Measurements from ENCODE around the gene SPATA33.

The SPATA33 gene

DNA sequence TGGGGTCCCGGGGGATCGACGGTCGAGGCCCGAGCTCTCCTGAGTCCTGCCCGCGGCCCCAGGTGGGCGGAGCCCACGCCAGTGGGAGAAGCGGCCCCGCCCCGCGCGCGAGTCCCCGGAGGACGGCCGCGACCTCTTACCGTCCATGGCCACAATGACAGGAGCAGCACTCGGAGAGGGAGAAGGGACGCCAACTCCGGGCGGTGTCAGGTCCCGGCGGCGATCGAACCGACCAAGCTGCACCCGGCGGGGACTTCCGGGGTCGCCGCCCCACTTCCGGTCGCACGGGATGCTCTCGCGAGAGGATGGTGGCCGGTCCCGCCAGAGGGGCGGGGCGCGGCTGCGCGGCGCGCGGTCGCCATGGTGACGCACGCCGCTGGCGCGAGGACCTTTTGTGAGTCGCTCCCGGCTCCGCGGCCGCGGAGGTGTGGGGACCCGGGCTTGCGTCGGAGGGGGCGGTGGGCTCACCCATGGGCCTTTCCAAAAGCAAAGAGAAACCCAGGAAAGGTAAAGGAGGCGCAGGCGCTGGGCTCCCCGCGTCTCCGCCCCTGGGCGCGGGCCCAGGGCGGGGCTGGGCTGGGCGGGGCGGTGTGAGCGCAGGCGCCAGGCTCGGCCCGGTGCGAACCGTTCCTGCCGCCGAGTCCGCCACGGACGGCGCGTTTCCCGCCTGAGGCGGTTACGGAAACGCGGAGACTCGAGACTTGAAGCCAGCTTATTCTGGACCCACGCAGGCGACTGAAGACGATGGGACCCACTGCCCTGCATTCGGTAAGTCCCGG, at the start of gene SPATA33, which contains the start of gene CHMP1A:
Gene SPATA33 (plus strand): TSS at position 395 of the 779 bp plus-strand sequence. CDS start 76 bp downstream, at position 471.
Gene CHMP1A (minus strand): TSS at position 267 of the 779 bp plus-strand sequence. CDS start 120 bp downstream, at position 147.
- Histone ChIP-seq H3K27me3 (ENCODE audit: control insufficient read depth, insufficient read depth, low read length) (no peaks in the 10 kb centered on the region), H3K36me3 (ENCODE audit: control insufficient read depth, insufficient read depth, low read length) (peaks cover 41% of the 10 kb centered on the region), H3K27ac (ENCODE audit: low read depth, low read length) (peak within 1 kb of the TSS; percentile 70; the same call in 1 of the 2 replicates), H3K9ac (ENCODE audit: low read length) (peak within 1 kb of the TSS; percentile 94), H3K4me1 (ENCODE audit: control insufficient read depth, insufficient read depth, low read length) (peaks cover 12% of the 10 kb centered on the region), H3K4me3 (ENCODE audit: low read depth, low read length) (peak within 1 kb of the TSS; percentile 100), H3K9me3 (ENCODE audit: control insufficient read depth, insufficient read depth, low read depth, low read length) (no peaks in the 10 kb centered on the region)

DNA sequence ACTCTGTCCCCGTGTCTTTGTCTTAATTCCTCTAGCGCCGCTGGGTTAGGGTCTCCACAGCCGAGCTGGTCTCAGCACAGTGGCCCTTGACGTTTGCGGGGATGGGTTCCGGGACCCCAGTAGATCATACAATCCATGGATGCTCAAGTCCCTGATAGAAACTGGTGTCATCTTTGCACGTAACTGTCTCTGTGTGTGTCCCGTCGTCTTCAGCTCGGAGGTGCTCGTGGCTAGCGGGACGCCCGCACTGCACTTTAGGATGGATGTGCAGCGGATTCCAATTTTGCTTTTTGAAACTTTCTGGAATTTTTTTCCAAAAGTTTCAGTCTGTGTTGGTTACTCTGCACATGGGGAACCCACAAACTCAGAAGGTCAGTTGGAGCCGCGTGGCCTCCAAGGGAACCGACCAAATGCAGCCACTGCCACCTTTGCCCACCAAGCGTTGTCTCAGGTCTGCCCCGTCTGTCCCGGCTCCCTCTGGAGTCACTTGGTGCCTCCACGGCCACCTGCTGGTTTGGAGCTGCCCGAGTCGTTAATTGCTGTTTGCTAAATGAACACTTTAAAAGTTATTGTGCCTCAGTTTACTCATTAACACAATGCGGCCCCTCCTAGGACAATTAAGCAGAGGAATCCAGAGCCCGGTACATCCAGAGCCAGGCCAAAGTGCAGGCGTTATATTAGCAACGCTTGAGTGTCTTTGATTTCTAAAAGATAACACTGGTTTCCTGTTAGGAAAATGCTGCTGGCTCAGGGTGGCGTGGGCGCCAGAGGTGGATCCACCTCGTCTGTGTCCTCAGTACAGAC, 49.5 kb upstream of the SPATA33 start:
- peaks cover 3% of the 10 kb centered on the region; the same call in 1 of the 2 replicates for H3K4me1 ChIP-seq (ENCODE audit: control insufficient read depth, insufficient read depth, low read length)
- no peak overlapping the region for H3K27ac ChIP-seq (ENCODE audit: low read depth, low read length)
- no peak overlapping the region for H3K4me3 ChIP-seq (ENCODE audit: low read depth, low read length)
- no peaks in the 10 kb centered on the region for H3K36me3 ChIP-seq (ENCODE audit: control insufficient read depth, insufficient read depth, low read length)
- no peaks in the 10 kb centered on the region for H3K9me3 ChIP-seq (ENCODE audit: control insufficient read depth, insufficient read depth, low read depth, low read length)
- H3K9ac ChIP-seq (ENCODE audit: low read length), result no peak overlapping the region
- H3K27me3 ChIP-seq (ENCODE audit: control insufficient read depth, insufficient read depth, low read length), result no peaks in the 10 kb centered on the region

DNA sequence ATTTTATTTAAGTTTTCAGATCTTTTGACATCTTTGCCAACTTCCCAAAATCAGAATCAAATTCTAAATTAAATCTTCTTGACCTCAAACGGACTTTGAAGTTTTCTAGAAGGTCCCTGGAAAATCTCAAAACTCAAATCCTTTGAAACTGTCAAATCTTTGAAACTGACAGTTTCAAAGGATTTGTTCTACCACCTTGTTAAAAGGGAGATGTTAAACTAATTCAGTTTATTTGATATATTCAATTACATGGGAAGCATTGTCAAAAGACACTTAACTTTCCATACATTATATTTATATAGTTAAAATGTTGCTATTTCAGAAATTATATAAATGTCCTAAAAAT, 47.6 kb upstream of the SPATA33 start:
- Histone ChIP-seq H3K27me3 (ENCODE audit: control insufficient read depth, insufficient read depth, low read length) (no peaks in the 10 kb centered on the region), H3K36me3 (ENCODE audit: control insufficient read depth, insufficient read depth, low read length) (no peaks in the 10 kb centered on the region), H3K4me1 (ENCODE audit: control insufficient read depth, insufficient read depth, low read length) (peaks cover 9% of the 10 kb centered on the region; the same call in 1 of the 2 replicates), H3K27ac (ENCODE audit: low read depth, low read length) (no peak overlapping the region), H3K4me3 (ENCODE audit: low read depth, low read length) (no peak overlapping the region), H3K9me3 (ENCODE audit: control insufficient read depth, insufficient read depth, low read depth, low read length) (no peaks in the 10 kb centered on the region), H3K9ac (ENCODE audit: low read length) (no peak overlapping the region)

DNA sequence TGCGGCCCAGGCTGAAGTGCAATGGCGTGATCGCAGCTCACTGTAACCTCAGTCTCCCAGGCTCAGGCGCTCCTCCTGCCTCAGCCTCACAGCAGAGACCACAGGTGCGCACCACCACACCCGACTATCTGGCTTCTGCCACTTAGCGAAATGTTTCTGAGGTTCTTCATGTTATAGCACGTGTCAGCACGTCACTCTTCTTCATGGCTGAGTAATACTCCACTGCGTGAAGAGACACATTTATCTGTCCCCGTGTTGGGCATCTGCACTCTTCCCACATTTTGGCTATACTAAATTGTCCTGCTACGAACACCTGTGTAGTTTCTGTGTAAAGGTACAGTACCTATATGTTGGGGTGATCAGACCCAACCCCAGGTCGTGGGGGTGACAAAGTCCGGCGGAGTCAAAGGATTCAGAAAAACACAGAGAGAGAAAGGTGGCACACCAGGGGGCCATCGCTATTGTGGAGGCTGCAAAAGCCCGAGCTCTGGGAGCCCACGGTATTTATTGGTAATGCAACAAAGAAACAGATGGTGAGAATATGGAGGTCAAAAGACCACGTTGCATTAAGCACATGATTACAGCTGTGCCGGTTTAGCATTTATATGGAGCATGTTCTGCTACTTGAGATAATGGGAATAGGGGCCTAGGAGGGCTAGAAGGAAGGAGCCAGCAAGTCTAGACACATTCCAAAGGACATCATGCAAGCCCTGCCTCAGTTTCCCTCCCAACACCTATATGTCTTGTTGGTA, 45.0 kb upstream of the SPATA33 start:
- Histone ChIP-seq H3K36me3 (ENCODE audit: control insufficient read depth, insufficient read depth, low read length) (no peaks in the 10 kb centered on the region), H3K4me1 (ENCODE audit: control insufficient read depth, insufficient read depth, low read length) (peaks cover 9% of the 10 kb centered on the region; the same call in 1 of the 2 replicates), H3K9ac (ENCODE audit: low read length) (no peak overlapping the region), H3K4me3 (ENCODE audit: low read depth, low read length) (no peak overlapping the region), H3K9me3 (ENCODE audit: control insufficient read depth, insufficient read depth, low read depth, low read length) (no peaks in the 10 kb centered on the region), H3K27ac (ENCODE audit: low read depth, low read length) (no peak overlapping the region), H3K27me3 (ENCODE audit: control insufficient read depth, insufficient read depth, low read length) (no peaks in the 10 kb centered on the region)

- H3K9ac ChIP-seq (ENCODE audit: low read length), result no peak within 1 kb of the TSS
- peaks cover 9% of the 10 kb centered on the region; the same call in 1 of the 2 replicates for H3K4me1 ChIP-seq (ENCODE audit: control insufficient read depth, insufficient read depth, low read length)
- H3K9me3 ChIP-seq (ENCODE audit: control insufficient read depth, insufficient read depth, low read depth, low read length), result no peaks in the 10 kb centered on the region
- no peak within 1 kb of the TSS for H3K4me3 ChIP-seq (ENCODE audit: low read depth, low read length)
- no peaks in the 10 kb centered on the region for H3K36me3 ChIP-seq (ENCODE audit: control insufficient read depth, insufficient read depth, low read length)
- H3K27me3 ChIP-seq (ENCODE audit: control insufficient read depth, insufficient read depth, low read length), result no peaks in the 10 kb centered on the region
- H3K27ac ChIP-seq (ENCODE audit: low read depth, low read length), result no peak within 1 kb of the TSS
Observed at GRCh38 chr16:89613231-89613953, 44.2 kb upstream of the SPATA33 start, which contains the start of gene DPEP1. Gene DPEP1 (plus strand): TSS chr16:89613642. CDS start chr16:89630411, 16,769 bp downstream.

DNA sequence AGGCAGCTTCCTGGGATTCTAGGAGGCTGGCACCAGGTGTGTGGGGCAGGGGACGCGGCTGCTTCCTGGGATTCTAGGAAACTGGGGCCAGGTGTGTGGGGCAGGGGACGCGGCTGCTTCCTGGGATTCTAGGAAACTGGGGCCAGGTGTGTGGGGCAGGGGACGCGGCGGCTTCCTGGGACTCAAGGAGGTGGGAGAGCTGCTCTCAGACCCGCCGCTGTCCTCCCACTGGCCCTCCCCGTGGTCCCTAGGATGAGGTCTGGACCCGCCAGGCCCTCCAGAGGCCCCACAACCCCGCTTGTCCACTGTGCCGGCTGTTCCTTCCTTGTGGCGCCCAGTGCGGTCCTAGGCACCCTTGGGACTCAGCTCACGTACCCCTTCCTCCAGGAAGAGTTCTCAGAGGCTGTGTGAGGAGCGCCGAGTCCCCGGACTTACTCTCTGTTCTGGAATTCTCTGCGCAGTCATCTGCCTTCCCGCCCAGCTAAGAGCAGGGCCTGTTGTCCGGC, 43.6 kb upstream of the SPATA33 start:
- no peak overlapping the region for H3K27ac ChIP-seq (ENCODE audit: low read depth, low read length)
- peaks cover 9% of the 10 kb centered on the region; the same call in 1 of the 2 replicates for H3K4me1 ChIP-seq (ENCODE audit: control insufficient read depth, insufficient read depth, low read length)

DNA sequence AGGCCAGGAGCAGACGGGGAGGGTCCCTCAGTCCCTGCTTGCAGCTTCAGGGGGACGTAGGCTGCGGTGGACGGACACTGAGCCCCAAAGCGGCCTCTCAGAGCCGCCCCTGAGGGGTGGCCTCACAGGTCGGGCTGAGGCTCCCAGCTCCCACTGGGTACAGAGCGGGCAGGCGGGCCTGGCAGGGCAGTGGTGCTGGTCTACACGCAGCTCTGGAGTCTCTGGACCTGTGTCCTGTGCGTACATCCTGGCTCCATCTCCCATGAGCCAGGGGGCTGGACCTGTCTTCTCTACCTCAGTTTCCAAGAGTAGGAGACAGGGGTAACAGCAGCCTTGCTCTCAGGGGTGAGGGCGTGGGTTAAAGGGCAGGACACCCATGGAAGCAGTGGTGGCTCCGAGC, 42.5 kb upstream of the SPATA33 start:
- Histone ChIP-seq H3K27me3 (ENCODE audit: control insufficient read depth, insufficient read depth, low read length) (no peaks in the 10 kb centered on the region), H3K9me3 (ENCODE audit: control insufficient read depth, insufficient read depth, low read depth, low read length) (no peaks in the 10 kb centered on the region), H3K4me1 (ENCODE audit: control insufficient read depth, insufficient read depth, low read length) (peaks cover 9% of the 10 kb centered on the region; the same call in 1 of the 2 replicates), H3K4me3 (ENCODE audit: low read depth, low read length) (no peak overlapping the region), H3K9ac (ENCODE audit: low read length) (no peak overlapping the region), H3K36me3 (ENCODE audit: control insufficient read depth, insufficient read depth, low read length) (no peaks in the 10 kb centered on the region), H3K27ac (ENCODE audit: low read depth, low read length) (no peak overlapping the region)

More for the DNA sequence above, 43.6 kb upstream of the SPATA33 start:
- Histone ChIP-seq H3K36me3 (ENCODE audit: control insufficient read depth, insufficient read depth, low read length) (no peaks in the 10 kb centered on the region), H3K27me3 (ENCODE audit: control insufficient read depth, insufficient read depth, low read length) (no peaks in the 10 kb centered on the region), H3K9ac (ENCODE audit: low read length) (no peak overlapping the region), H3K4me3 (ENCODE audit: low read depth, low read length) (no peak overlapping the region), H3K9me3 (ENCODE audit: control insufficient read depth, insufficient read depth, low read depth, low read length) (no peaks in the 10 kb centered on the region)

DNA sequence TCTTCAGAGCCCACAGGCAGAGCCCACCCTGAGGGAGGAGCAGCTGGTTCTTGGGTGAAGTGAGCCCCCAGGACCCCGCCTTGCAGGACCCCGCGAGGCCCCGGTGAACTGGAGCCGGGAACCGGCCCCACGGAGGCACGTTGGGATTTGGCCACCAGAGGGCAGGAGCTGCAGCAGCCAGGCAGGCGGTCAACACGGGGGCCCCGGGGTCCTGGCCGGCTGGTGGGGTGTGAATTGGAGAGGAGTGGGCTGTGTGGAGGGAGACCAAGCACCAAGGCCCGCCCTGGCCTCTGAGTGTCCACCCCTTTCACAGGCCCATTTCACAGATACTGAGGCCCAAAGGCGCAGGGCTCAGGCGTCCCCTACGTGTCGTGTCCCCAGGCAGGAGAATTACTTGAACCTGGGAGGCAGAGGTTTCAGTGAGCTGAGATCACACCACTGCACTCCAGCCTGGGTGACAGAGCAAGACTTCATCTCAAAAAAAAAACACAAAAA, 42.0 kb upstream of the SPATA33 start:
- Histone ChIP-seq H3K4me3 (ENCODE audit: low read depth, low read length) (no peak overlapping the region), H3K9me3 (ENCODE audit: control insufficient read depth, insufficient read depth, low read depth, low read length) (no peaks in the 10 kb centered on the region), H3K27me3 (ENCODE audit: control insufficient read depth, insufficient read depth, low read length) (no peaks in the 10 kb centered on the region), H3K36me3 (ENCODE audit: control insufficient read depth, insufficient read depth, low read length) (no peaks in the 10 kb centered on the region), H3K9ac (ENCODE audit: low read length) (no peak overlapping the region), H3K4me1 (ENCODE audit: control insufficient read depth, insufficient read depth, low read length) (peaks cover 9% of the 10 kb centered on the region; the same call in 1 of the 2 replicates), H3K27ac (ENCODE audit: low read depth, low read length) (no peak overlapping the region)

DNA sequence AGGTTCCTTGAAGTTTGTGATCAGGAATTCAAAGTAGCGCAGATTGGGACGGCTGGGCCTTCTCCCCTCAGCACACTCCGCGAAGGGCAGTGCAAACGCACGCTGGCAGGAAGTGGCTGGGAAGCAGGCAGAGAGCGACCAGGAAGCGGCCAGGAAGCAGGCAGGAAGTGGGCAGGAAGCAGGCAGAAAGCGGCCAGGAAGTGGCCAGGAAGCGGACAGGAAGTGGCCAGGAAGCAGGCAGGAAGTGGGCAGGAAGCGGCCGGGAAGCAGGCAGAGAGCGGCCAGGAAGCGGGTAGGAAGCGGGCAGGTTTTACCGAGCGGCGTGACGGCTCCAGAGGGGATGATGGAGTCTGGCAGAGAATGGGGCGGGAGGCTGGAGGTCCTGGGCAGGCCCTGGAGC, 41.0 kb upstream of the SPATA33 start:
- Histone ChIP-seq H3K9ac (ENCODE audit: low read length) (no peak overlapping the region), H3K4me1 (ENCODE audit: control insufficient read depth, insufficient read depth, low read length) (peaks cover 9% of the 10 kb centered on the region; the same call in 1 of the 2 replicates), H3K27ac (ENCODE audit: low read depth, low read length) (no peak overlapping the region), H3K9me3 (ENCODE audit: control insufficient read depth, insufficient read depth, low read depth, low read length) (no peaks in the 10 kb centered on the region), H3K27me3 (ENCODE audit: control insufficient read depth, insufficient read depth, low read length) (no peaks in the 10 kb centered on the region), H3K4me3 (ENCODE audit: low read depth, low read length) (no peak overlapping the region), H3K36me3 (ENCODE audit: control insufficient read depth, insufficient read depth, low read length) (no peaks in the 10 kb centered on the region)

- peaks cover 2% of the 10 kb centered on the region; the same call in 1 of the 2 replicates for H3K27me3 ChIP-seq (ENCODE audit: control insufficient read depth, insufficient read depth, low read length)
- H3K9me3 ChIP-seq (ENCODE audit: control insufficient read depth, insufficient read depth, low read depth, low read length), result no peaks in the 10 kb centered on the region
- H3K9ac ChIP-seq (ENCODE audit: low read length), result no peak overlapping the region
- H3K36me3 ChIP-seq (ENCODE audit: control insufficient read depth, insufficient read depth, low read length), result no peaks in the 10 kb centered on the region
- no peak overlapping the region for H3K4me3 ChIP-seq (ENCODE audit: low read depth, low read length)
- no peak overlapping the region for H3K27ac ChIP-seq (ENCODE audit: low read depth, low read length)
- peaks cover 9% of the 10 kb centered on the region; the same call in 1 of the 2 replicates for H3K4me1 ChIP-seq (ENCODE audit: control insufficient read depth, insufficient read depth, low read length)
Observed at GRCh38 chr16:89617036-89617435, 40.6 kb upstream of the SPATA33 start.
